ELR (cell line): ENCODE results near the gene SLC5A1.
"Not testable (repeated sequence)": the region's sequence is repeated elsewhere in the genome, so short reads cannot be mapped to it uniquely, and the experiment has no call there.

Experiments used
- DNase-seq: peaks from one replicate; pipeline ENCODE4 v3.0.0-alpha.2; 2015; ENCODE audit warnings: low read depth

SLC5A1 gene

GRCh38 chr22:32144496-32145274, 101.6 kb downstream of the SLC5A1 start:
- no peak for DNase-seq

DNA sequence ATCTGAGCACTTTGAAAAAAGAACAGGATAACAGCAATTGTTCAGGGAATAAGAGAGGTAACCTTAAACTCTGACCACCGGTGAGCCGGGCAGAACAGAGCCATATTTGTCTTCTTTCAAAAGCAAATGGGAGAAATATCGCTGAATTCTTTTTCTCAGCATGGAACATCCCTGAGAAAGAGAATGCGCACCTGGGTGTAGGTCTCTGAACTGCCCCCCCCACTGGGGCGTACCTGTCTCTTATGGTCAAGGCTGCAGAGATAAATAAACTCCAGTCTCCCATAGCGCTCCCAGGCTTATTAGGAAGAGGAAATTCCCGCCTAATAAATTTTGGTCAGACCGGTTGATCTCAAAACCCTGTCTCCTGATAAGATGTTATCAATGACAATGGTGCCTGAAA, 104.1 kb downstream of the SLC5A1 start:
- not testable (repeated sequence) for DNase-seq

GRCh38 chr22:32148372-32148771, 105.3 kb downstream of the SLC5A1 start:
- DNase-seq: not testable (repeated sequence)

- not testable (repeated sequence) for DNase-seq
Measured at GRCh38 chr22:32150647-32151046, 107.6 kb downstream of the SLC5A1 start.

- DNase-seq: not testable (repeated sequence)
Measured at GRCh38 chr22:32151641-32152040, 108.6 kb downstream of the SLC5A1 start.

- not testable (repeated sequence) for DNase-seq
Measured at GRCh38 chr22:32154727-32155126, 111.7 kb downstream of the SLC5A1 start.

GRCh38 chr22:32157632-32158031, 114.6 kb downstream of the SLC5A1 start:
- not testable (repeated sequence) for DNase-seq

DNA sequence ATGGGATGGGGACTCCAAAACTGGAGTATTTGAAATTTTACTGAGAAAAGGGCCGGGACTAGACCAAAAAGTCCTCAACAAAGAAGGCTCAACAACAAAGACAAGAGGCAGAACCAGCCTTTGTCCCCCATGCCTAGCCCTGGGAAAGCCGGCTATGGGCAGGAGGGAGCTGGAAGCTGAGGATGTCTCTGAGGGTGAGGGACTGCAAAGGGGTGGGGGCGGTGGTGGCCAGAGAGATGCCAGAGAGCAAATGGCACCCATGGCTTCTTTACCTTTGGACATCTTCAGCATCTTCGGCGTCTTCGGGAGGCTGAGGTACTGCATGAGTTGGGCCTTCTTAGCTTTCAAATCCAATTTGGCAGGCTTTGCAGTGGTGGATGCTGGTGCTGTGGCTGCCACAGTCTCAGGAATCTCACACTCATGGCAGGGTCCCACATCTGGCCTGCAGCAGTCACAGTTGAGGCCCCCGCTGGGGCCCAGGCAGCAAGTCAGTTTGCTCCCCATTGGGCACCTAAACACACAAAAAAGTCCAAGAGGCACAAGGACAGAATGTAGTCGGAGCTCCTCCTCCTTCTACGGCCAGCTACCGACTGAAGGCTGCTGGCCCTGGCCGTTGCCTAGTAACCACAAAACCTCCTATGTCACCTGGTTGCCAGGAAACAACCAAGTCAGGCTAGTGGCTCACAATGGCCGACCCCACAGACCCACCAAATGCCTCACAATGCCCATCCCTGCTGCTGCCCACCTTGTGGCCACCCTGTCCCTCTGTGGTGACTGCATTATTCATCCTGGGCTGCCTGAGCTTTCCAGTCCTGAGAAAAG, 115.9 kb downstream of the SLC5A1 start, which contains the start of gene C22orf42:
Gene C22orf42 (minus strand): TSS at position 592 of the 822 bp plus-strand sequence. CDS start 88 bp downstream, at position 504.
- no peak for DNase-seq

DNA sequence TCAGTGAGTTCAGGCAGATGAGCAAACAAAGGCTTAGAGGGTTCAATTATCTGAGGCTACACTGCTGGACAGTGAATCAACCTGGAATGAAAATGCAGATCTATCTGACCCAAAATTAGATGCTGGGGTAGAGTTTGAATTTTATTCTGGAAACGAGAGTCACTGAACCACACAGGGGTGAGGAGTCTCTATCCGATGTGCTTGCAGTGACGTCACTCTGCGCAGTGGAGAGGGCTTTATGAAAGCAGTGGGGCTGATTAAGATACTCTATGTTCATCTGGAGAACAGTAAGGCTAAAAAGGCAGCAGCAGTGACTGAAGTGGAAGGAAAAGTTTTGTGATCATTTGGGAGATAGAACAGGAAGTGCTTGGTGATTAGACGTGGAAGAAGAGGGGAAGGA, 117.3 kb downstream of the SLC5A1 start:
- not testable (repeated sequence) for DNase-seq
